ENCODE measurements around the gene GRK3.

GRCh38 chr22:25677631-25678030, 113.2 kb downstream of the GRK3 start:
- TF ChIP-seq CTCF (conservative IDR thresholded peaks at IDR 0.05; ENCODE audit: low read depth, low read length) (no peak), EZH2 (IDR thresholded peaks at IDR 0.05; ENCODE audit: borderline replicate concordance, low read depth, low read length, poor library complexity, severe bottlenecking) (no peak)

Measured in A673 (cell line).